GM23338 (cell line): ENCODE measurements around the gene CD8A. TPM values are rescaled to one million over a fixed set of nuclear protein-coding genes. Genes with fewer than 3 reads are reported as not detected.

Experiments used
- ATAC-seq: fragments of 200-7000 bp; cut with Tn5 transposase; 3 replicates; pipeline ENCODE4 v1.9.1; 2020
- DNase-seq: peaks from one replicate; pipeline ENCODE4 v3.0.0-alpha.2; 2015; ENCODE audit warnings: low spot score
- H2AFZ ChIP-seq: fragments of 200-600 bp; sonication (generic); 2 replicates; pipeline ENCODE4 v1.8.0; 2016; ENCODE audit warnings: antibody characterized with exemption, mild to moderate bottlenecking, moderate library complexity
- H3F3A ChIP-seq: fragments of 200-600 bp; sonication (generic); replicated peaks from 2 replicates; pipeline ENCODE4 v1.8.0; 2017; ENCODE audit warnings: antibody characterized with exemption, mixed run types, low read depth
- H3K27ac ChIP-seq: fragments of 200-600 bp; sonication (generic); 2 replicates; pipeline ENCODE4 v1.6.1; 2016; ENCODE audit warnings: low read depth
- H3K27me3 ChIP-seq: fragments of 200-600 bp; sonication (generic); 2 replicates; pipeline ENCODE4 v1.8.0; 2016; ENCODE audit warnings: mild to moderate bottlenecking, mixed run types, moderate library complexity; ENCODE audit not compliant: insufficient read depth
- H3K36me3 ChIP-seq: fragments of 200-600 bp; sonication (generic); 2 replicates; pipeline ENCODE4 v1.8.0; 2016; ENCODE audit warnings: mild to moderate bottlenecking; ENCODE audit not compliant: insufficient read depth
- H3K4me1 ChIP-seq: fragments of 200-600 bp; sonication (generic); 2 replicates; pipeline ENCODE4 v1.8.0; 2016; ENCODE audit warnings: mild to moderate bottlenecking, moderate library complexity; ENCODE audit not compliant: insufficient read depth
- H3K4me2 ChIP-seq: fragments of 200-600 bp; sonication (generic); 2 replicates; pipeline ENCODE4 v1.7.1; 2017; ENCODE audit warnings: mixed run types
- H3K4me3 ChIP-seq: fragments of 200-600 bp; sonication (generic); 2 replicates; pipeline ENCODE4 v1.6.1; 2016; ENCODE audit warnings: mixed run types
- H3K79me2 ChIP-seq: fragments of 200-600 bp; sonication (generic); replicated peaks from 2 replicates; pipeline ENCODE4 v1.8.0; 2017; ENCODE audit warnings: mild to moderate bottlenecking; ENCODE audit not compliant: insufficient read depth
- H3K9me2 ChIP-seq: fragments of 200-600 bp; sonication (generic); 2 replicates; pipeline ENCODE4 v1.8.0; 2017; ENCODE audit not compliant: insufficient read depth
- H4K20me1 ChIP-seq: fragments of 200-600 bp; sonication (generic); replicated peaks from 2 replicates; pipeline ENCODE4 v1.8.0; 2017; ENCODE audit warnings: mild to moderate bottlenecking; ENCODE audit not compliant: insufficient read depth
- H3K27ac Mint-ChIP-seq: 2 replicates; pipeline ENCODE4 v1.8.0; 2020; ENCODE audit warnings: inconsistent platforms, mild to moderate bottlenecking, moderate library complexity, mixed read lengths
- H3K27me3 Mint-ChIP-seq: 3 replicates; pipeline ENCODE4 v1.8.0; 2022; ENCODE audit warnings: low read depth, mild to moderate bottlenecking, moderate library complexity, mixed read lengths, inconsistent platforms; ENCODE audit not compliant: insufficient read depth, poor library complexity
- H3K36me3 Mint-ChIP-seq: 3 replicates; pipeline ENCODE4 v1.8.0; 2021; ENCODE audit warnings: low read depth, mild to moderate bottlenecking, inconsistent platforms, moderate library complexity, mixed read lengths
- H3K4me1 Mint-ChIP-seq: 3 replicates; pipeline ENCODE4 v1.8.0; 2020; ENCODE audit warnings: mild to moderate bottlenecking, inconsistent platforms, mixed read lengths
- H3K4me3 Mint-ChIP-seq: 3 replicates; pipeline ENCODE4 v1.8.0; 2021; ENCODE audit warnings: moderate library complexity, mild to moderate bottlenecking, inconsistent platforms, mixed read lengths
- H3K9me3 Mint-ChIP-seq: 3 replicates; pipeline ENCODE4 v1.8.0; 2020; ENCODE audit warnings: moderate library complexity, mild to moderate bottlenecking, inconsistent platforms, mixed read lengths
- CTCF ChIP-seq, 2 experiments: fragments of 200-600 bp in 1 of 2; sonication (generic) in 1 of 2; conservative IDR thresholded peaks; 2 replicates each; pipeline versions ENCODE4 v1.5.1 to v1.6.1; 2016 to 2017; ENCODE audit warnings: antibody characterized with exemption in 2 of 2, low read depth in 2 of 2, mild to moderate bottlenecking in 2 of 2, moderate library complexity in 1 of 2
- ETS1 ChIP-seq: IDR thresholded peaks from 2 replicates; pipeline ENCODE4 v1.6.1; 2016; ENCODE audit warnings: antibody characterized with exemption
- EZH2 ChIP-seq: fragments of 200-600 bp; sonication (generic); IDR thresholded peaks from one replicate; pipeline ENCODE4 v1.8.0; 2017; ENCODE audit warnings: antibody characterized with exemption, mild to moderate bottlenecking, low read depth; ENCODE audit not compliant: unreplicated experiment
- EZH2phosphoT487 ChIP-seq: fragments of 200-600 bp; sonication (generic); IDR thresholded peaks from one replicate; pipeline ENCODE4 v1.8.1; 2018; ENCODE audit warnings: antibody characterized with exemption; ENCODE audit not compliant: unreplicated experiment
- NANOG ChIP-seq: IDR thresholded peaks from 2 replicates; pipeline ENCODE4 v1.6.1; 2016; ENCODE audit warnings: antibody characterized with exemption, borderline replicate concordance
- STAT1 ChIP-seq: IDR thresholded peaks from one replicate; pipeline ENCODE4 v1.6.1; 2016; ENCODE audit warnings: antibody characterized with exemption; ENCODE audit not compliant: unreplicated experiment
- ZNF114 ChIP-seq: fragments of 250-450 bp; sonication (Bioruptor Pico); IDR thresholded peaks from 2 replicates; pipeline ENCODE4 v1.5.0; 2020; ENCODE audit warnings: mild to moderate bottlenecking, moderate library complexity
- ZNF331 ChIP-seq: fragments of 250-450 bp; sonication (Bioruptor Pico); IDR thresholded peaks from 2 replicates; pipeline ENCODE4 v1.5.0; 2020; ENCODE audit warnings: low read depth, mild to moderate bottlenecking, moderate library complexity
- ZNF462 ChIP-seq: fragments of 250-450 bp; sonication (Bioruptor Pico); IDR thresholded peaks from 2 replicates; pipeline ENCODE4 v1.5.0; 2020; ENCODE audit warnings: mild to moderate bottlenecking, moderate library complexity
- polyA plus RNA-seq: library from polyadenylated mRNA; unstranded; fragments of >200 nt; fragmentation: Nextera tagmentation; extraction: Ambion mirVana; gene quantifications from 2 replicates; pipeline ENCODE4 v1.2.1, GENCODE V29; 2016
- total RNA-seq: library from RNA; depleted of rRNA; stranded (reverse); fragments of >200 nt; shearing (Covaris generic); gene quantifications from 2 replicates; pipeline ENCODE4 v1.2.3, GENCODE V29; 2014

The CD8A gene
- total and polyA plus RNA-seq, 2 experiments from 2014 or later: 0.19 to 0.24 TPM

- peak; percentile 84 to 95 for TF ChIP-seq CTCF (conservative IDR thresholded peaks at IDR 0.05; ENCODE audit: low read depth in 2 of 2)
Measured at GRCh38 chr2:86808315-86809161, 17.8 kb upstream of the CD8A start (continued).

- Histone ChIP-seq H3K9me2 (no peaks in the 10 kb centered on the region), H3F3A (0 out of 2 replicates have a peak, but pooled peaks cover 2% of the 10 kb centered on the region), H3K27me3 (peaks cover 36% of the 10 kb centered on the region), H2AFZ (peak overlapping the region; percentile 99), H3K4me1 (peaks cover 7% of the 10 kb centered on the region), H3K79me2 (no peaks in the 10 kb centered on the region), H3K27ac (no peak overlapping the region), H3K4me2 (peak overlapping the region; percentile 89), H3K36me3 (no peaks in the 10 kb centered on the region), H3K4me3 (peak overlapping the region; percentile 79), H4K20me1 (no peaks in the 10 kb centered on the region)
- DNase-seq (peak; percentile 82), ATAC-seq (peak; percentile 80)
- no peak for TF ChIP-seq ZNF331 (CRISPR knock-in tag)
- peak; percentile 50 for TF ChIP-seq EZH2
- no peak overlapping the region for H3K27ac Mint-ChIP-seq
- peak overlapping the region; percentile 85 for H3K4me3 Mint-ChIP-seq
- peaks cover 25% of the 10 kb centered on the region for H3K27me3 Mint-ChIP-seq
- no peaks in the 10 kb centered on the region for H3K9me3 Mint-ChIP-seq
- H3K36me3 Mint-ChIP-seq: no peaks in the 10 kb centered on the region
- H3K4me1 Mint-ChIP-seq: peaks cover 10% of the 10 kb centered on the region
Measured at GRCh38 chr2:86807468-86808275, 17.0 kb upstream of the CD8A start.

GRCh38 chr2:86807133-86807467, 16.4 kb upstream of the CD8A start:
- Mint-ChIP-seq H3K36me3 (no peaks in the 10 kb centered on the region), H3K27ac (no peak overlapping the region), H3K9me3 (no peaks in the 10 kb centered on the region), H3K4me3 (peak overlapping the region; percentile 85), H3K4me1 (peaks cover 9% of the 10 kb centered on the region), H3K27me3 (peaks cover 25% of the 10 kb centered on the region)
- H3K4me3 ChIP-seq: peak overlapping the region; percentile 79
- H3K36me3 ChIP-seq: no peaks in the 10 kb centered on the region
- H3F3A ChIP-seq: 0 out of 2 replicates have a peak, but pooled peaks cover 2% of the 10 kb centered on the region
- H3K4me2 ChIP-seq: peak overlapping the region; percentile 89
- H3K4me1 ChIP-seq: peaks cover 7% of the 10 kb centered on the region
- H4K20me1 ChIP-seq: no peaks in the 10 kb centered on the region
- no peak overlapping the region for H3K27ac ChIP-seq
- H3K27me3 ChIP-seq: peaks cover 36% of the 10 kb centered on the region
- ATAC-seq: no peak
- no peaks in the 10 kb centered on the region for H3K79me2 ChIP-seq
- peak overlapping the region; percentile 99 for H2AFZ ChIP-seq
- H3K9me2 ChIP-seq: no peaks in the 10 kb centered on the region
- no peak for DNase-seq
- no peak for TF ChIP-seq ZNF462 (CRISPR knock-in tag)
- no peak for TF ChIP-seq STAT1
- no peak for TF ChIP-seq EZH2phosphoT487
- TF ChIP-seq NANOG: no peak
- TF ChIP-seq ZNF114 (CRISPR knock-in tag): no peak
- no peak for TF ChIP-seq ETS1
